D341Med (cell line): ENCODE data around the gene FRMD5.
"Not testable (repeated sequence)": the region's sequence is repeated elsewhere in the genome, so short reads cannot be mapped to it uniquely, and the experiment has no call there.

Source experiments
- DNase-seq: peaks from one replicate; pipeline ENCODE4 v3.0.0; 2012; ENCODE audit warnings: low spot score

FRMD5 gene

GRCh38 chr15:44195151-44195740 lies at the start of gene FRMD5:
Gene FRMD5 (minus strand): TSS chr15:44195271.
- DNase-seq, result peak; percentile 99

GRCh38 chr15:44243829-44244228 lies 48.8 kb upstream of the FRMD5 start:
- no peak for DNase-seq

- DNase-seq, result no peak
These were observed 48.1 kb upstream of the FRMD5 start for GRCh38 chr15:44243141-44243540.

- DNase-seq, result no peak
These were observed 36.8 kb upstream of the FRMD5 start for GRCh38 chr15:44231842-44232241.

- DNase-seq, result not testable (repeated sequence)
These were observed 34.2 kb upstream of the FRMD5 start for GRCh38 chr15:44229301-44229700.

DNA sequence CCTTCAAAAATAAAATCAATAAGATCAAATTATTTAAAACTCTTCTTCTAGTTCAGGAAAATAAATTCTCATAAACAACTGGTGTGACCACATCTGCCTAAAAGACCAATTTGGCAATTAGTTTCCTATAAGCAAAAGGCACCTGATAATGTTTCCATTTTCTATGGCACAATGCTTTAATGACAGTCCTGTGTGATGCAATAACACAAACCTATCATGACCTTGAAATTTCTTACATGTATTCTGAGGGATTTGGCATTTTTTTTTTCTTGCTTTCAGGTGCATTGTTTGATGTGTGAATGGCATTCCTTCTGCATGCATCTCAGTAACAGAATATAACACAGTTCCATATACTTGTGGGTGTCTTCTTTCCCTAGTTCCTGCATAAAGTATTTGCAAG lies 32.5 kb upstream of the FRMD5 start:
- DNase-seq, result no peak

DNA sequence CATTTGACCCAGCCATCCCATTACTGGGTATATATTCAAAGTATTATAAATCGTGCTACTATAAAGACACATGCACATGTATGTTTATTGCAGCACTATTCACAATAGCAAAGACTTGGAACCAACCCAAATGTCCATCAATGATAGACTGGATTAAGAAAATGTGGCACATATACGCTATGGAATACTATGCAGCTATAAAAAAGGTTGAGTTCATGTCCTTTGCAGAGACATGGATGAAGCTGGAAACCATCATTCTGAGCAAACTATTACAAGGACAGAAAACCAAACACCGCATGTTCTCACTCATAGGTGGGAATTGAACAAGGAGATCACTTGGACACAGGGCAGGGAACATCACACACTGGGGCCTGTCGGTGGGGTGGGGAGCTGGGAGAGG lies 31.9 kb upstream of the FRMD5 start:
- not testable (repeated sequence) for DNase-seq

- no peak for DNase-seq
These were observed 27.4 kb upstream of the FRMD5 start for GRCh38 chr15:44222478-44222877.

DNA sequence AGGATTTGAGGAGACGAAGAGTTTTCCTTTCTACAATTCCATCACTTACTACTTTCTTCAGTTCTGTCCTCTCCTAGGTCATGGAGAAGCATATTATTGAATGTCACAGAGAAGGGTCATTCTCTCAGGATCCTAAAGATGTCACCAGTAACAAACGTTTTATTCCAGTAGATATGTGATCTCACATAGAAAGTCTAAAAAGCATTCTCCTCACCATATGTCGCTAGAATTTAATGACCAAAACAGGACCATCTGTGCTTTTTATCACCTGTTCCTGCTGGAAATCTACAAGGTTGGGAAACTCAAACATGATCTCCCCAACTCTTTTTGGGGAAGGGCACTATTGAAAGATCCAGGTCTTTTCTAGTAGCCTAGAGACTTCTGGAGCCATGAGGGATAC lies 24.0 kb upstream of the FRMD5 start:
- no peak for DNase-seq

DNA sequence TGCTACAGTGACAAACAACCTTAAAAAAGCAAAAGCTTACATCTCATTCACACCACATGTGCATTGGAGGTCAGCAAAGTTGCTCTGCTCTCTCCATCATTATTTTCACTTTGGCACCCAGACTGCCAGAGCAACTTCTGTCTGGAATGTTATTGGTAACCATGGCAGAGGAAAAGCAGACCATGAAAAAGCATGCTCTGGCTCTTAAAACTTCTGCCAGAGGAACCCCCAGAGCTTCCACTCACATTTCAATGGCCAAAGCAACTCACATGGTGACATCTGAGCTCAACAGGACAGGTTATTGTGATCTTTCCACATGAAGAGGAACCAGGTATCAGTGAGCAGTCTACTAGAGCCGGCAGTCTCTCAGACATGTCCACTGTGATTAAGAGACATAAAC lies 21.9 kb upstream of the FRMD5 start:
- DNase-seq, result no peak

- DNase-seq, result no peak
These were observed 20.5 kb upstream of the FRMD5 start for GRCh38 chr15:44215594-44215993.

DNA sequence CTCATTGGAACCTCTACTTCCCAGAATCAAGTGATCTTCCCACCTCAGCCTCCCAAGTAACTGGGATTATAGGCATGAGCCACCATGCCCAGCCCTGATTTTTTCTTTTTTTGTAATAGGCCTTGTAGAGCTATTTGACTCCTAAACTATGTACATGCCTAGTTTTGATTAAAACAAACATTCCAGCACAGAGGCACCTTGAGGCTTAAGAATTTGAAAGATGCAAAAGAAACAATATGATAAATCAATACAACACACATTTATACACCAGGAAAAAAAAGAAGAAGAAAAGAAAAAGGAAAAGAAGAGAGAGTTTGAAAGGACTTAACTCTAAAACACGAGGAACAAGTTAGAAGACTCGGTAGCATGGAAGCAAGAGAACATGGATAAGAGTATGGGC lies 13.9 kb upstream of the FRMD5 start:
- DNase-seq, result no peak

DNA sequence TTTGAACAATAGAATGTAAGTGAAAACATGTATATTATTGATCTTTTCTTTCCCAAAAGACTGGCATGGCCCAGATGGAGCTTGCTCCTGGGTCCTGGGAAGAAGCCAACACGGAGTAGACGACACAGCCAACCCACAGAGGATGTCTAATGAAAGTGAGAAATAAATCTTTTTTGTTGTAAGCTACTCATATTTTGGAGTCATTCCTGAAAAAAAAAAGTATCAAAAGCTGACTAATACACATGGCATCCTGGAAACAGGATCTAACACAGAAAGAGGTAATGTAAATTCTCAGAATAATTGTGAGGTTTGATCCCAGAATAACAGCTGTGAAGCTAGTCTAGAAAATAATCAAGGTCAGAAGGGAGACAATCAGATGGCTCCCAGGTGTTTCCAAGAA lies 12.6 kb upstream of the FRMD5 start:
- no peak for DNase-seq

DNA sequence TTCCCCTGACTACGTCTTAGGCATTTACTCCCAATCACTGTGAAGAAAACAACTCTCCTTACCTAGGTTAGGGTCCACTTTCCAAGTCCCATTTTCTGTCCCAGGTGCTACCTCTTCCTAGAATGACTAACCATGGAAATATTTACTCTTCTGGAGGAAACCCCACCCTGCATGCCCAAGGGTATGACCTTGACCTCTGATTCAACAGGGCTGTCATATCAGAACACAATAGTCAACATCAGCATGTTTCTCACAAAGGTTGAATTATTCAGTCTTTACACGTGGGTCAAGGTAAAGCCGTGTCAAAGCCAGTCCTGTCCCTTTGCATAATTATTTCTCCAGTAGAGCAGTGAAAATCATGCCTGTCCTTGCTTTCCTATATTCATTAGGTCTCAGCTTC lies 4.3 kb upstream of the FRMD5 start:
- DNase-seq, result no peak

DNA sequence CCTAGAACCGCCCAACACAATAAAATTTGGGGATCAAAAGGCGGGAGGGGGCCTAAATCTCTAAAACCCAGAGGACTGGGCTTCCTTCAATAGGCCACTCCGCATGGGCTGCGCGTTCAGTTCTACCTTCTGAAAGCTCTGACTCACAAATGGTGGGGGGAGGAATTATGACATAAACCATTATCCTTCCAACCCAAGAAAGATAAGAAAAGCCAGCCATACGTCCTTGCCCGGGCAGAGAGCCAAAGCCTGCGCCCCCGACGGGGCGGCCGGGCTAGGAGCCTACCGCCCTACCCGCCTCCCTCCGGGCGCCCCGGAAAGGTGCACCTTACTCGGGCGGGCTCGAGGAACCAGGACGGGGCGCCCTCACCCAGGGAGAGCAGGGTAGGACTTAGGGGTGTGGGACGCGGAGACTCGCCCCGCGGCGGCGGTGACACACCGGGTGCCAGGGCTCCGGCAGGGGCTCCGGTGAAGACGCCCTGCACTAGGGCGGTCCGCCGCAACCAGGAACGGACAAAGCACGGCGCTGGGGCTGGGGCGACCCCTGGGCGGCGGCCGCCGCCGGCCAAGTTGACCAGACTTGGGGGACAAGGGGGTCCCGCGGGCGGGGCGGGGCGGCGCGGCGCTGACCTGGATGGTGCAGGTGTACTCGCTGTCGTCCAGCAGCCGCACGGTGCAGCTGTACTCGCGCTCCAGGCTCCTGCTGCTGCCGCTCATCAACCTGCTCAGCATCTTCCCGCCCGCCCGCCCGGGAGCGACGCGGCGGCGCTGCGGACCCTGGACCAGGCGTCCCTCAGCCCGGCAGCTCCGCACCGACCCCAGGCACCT lies 534 bp downstream of the FRMD5 start:
- DNase-seq, result peak; percentile 72

DNA sequence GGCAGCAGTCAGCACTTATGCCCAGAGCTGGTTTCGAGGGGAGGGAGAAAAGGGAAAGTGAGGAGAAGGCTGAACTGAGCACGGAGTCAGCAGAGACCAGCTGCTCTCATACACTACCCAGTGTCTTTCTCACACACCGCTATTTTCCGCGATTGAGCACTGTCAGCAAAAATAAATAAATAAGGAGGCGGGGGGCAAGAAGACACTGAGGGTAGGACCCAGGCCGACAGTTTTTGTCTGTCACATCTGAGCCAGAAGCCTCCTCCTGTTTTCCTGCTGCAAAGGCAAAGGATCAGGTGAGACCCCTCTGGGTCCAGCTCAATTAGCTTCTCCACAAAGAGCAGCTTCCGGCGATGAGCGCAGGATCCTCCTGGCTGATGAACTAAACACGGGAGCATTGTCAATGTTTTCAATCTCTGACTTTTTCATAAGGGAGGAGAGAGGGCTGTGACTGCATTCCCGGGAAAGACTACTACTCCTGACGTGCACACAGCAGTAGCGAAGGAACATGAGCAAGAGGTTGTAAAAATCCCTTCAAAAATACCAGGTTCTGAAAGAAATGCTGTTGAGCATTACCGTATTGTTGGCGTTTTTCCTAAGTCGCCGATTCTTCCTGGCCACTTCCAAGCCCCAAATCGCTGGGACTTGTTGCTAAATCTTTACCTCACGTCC lies 1.3 kb downstream of the FRMD5 start:
- DNase-seq, result peak; percentile 30

GRCh38 chr15:44188795-44189194 lies 6.3 kb downstream of the FRMD5 start:
- no peak for DNase-seq

DNA sequence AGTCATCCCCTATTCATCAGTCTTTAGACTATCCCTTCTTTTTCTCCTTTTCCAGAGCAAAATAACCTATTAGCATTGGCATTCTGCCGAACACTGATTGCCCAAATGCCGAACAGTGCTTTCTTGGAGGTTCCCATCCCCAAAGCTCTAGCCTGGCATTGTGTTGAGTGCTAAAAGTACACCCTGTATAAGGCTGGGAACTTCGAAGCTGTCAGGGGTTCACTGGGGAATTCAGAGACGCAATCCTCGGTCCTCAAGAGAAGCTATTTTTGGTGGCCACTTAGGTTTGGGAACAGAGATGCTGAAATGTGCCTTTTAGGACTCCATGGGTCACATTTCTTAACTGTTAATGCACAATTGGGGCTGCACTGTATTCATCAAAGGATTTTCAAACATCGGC lies 8.4 kb downstream of the FRMD5 start:
- no peak for DNase-seq

- no peak for DNase-seq
These were observed 11.7 kb downstream of the FRMD5 start for GRCh38 chr15:44183363-44183762.

- no peak for DNase-seq
These were observed 13.7 kb downstream of the FRMD5 start for GRCh38 chr15:44181410-44181809.

DNA sequence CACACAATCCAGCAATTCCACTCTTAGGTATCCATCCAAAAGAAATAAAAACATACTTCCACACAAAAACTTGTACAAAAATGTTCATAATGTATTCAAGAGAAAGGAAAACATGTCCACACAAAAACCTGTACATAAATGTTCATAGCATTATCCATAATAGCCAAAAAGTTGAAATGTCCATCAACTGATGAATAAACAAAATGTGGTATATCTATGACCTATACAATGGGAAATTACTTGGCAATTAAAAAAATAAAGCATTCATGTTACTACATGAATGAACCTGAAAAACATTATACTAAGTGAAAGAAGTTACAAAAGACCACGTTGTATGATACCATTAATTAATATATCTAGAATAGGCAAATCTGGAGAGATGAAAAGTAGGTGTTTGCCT lies 17.9 kb downstream of the FRMD5 start:
- no peak for DNase-seq

DNA sequence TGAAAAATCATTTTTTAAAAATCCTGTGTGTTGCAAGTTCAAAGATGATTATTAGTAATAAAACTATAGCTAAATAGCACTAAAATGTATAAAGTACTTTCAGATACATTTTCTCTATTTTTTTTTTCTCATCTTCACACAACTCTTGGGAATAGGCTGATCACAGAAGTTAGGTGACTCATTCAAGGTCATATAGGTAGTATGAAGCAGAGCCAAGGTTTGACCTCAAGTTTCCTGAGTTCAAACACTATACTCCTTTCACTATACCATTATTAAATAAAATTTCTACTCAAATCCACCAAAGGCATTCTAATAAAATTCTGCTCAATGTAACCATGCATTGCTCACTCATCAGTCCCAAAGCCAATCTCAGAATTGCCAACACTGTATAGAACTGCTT lies 21.3 kb downstream of the FRMD5 start:
- DNase-seq, result no peak

DNA sequence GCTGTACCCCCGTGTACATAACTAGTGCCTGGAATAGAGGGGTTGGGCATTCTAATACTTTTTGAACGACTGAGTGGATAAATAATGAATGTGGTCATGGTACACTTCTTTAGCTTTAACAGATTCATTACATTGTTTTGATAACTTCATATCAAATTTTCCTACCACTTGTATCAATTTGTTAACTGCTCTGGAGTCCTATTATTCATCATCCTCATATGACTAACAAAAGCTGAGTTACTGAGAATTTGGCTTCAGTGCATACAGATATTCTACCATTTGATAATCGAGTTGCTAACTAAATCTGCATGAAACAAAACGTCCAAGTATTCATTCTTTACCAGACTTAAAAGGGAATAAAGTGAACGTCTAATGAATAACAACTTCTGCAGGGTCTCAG lies 31.7 kb downstream of the FRMD5 start:
- DNase-seq, result no peak
